ENCODE data around the gene MAGI2. TPM values are rescaled to one million over a fixed set of nuclear protein-coding genes. Genes with fewer than 3 reads are reported as not detected.

The MAGI2 gene
- total RNA-seq, 1 experiment from 2014 or later = 0.22 TPM

DNA sequence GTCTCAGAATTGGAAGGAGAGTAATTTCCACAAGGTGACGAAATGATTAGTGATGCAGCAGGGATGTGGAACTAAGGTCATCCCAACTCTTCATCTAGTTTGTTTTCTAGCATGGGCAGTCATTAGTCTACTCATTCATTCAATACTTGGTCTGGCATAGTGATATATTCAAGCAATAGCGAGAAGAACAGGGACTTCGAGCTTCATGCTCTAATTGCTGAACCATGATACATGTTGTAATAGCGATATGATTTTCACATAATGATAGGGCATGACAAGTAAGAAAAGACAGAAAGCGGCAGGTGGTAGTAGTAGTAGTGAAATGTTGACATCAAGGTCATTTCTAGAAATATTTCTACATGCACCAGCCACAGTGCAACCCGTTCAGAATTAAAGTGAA, 1002.8 kb downstream of the MAGI2 start:
- H3K27ac ChIP-seq (ENCODE audit: low read depth, low read length) = no peak overlapping the region
- no peaks in the 10 kb centered on the region for H3K9me3 ChIP-seq (ENCODE audit: control insufficient read depth in 1 of 2, insufficient read depth in 1 of 2, low read depth in 1 of 2, low read length in 2 of 2)
- no peaks in the 10 kb centered on the region for H3K4me1 ChIP-seq (ENCODE audit: control insufficient read depth in 1 of 2, insufficient read depth in 2 of 2, low read length in 2 of 2)
- H3K4me3 ChIP-seq (replicated peaks in 1 of 2; ENCODE audit: low read depth in 1 of 2, low read length in 2 of 2) = no peak overlapping the region
- peaks cover 53% of the 10 kb centered on the region for H3K27me3 ChIP-seq (ENCODE audit: insufficient read depth, low read length)
- H3K9me2 ChIP-seq (ENCODE audit: insufficient read depth) = no peaks in the 10 kb centered on the region
- no peaks in the 10 kb centered on the region for H3K79me2 ChIP-seq (ENCODE audit: insufficient read depth, low read length)
- BruUV-seq (replicated peaks) = no TSS peak
- H3K9ac ChIP-seq (ENCODE audit: low read length) = no peak overlapping the region
- ChIA-PET POLR2A (no interaction called here), CTCF (no interaction called here), RAD21 (ENCODE audit: low non-redundant PET in 1 of 2, low total read pairs in 2 of 2, uncharacterized antibody in 2 of 2, unreplicated experiment in 2 of 2) (no interaction called here)
- H4K20me1 ChIP-seq (ENCODE audit: insufficient read depth) = no peaks in the 10 kb centered on the region
- no peak overlapping the region for H3K4me2 ChIP-seq (ENCODE audit: low read length)
- ATAC-seq (no peak), DNase-seq (ENCODE audit: low read depth, low spot score) (no peak)
- H3K36me3 ChIP-seq (ENCODE audit: control insufficient read depth in 1 of 2, insufficient read depth in 2 of 2, low read length in 2 of 2) = no peaks in the 10 kb centered on the region
- no peak overlapping the region for H2AFZ ChIP-seq (ENCODE audit: low read depth, low read length, poor library complexity, severe bottlenecking)
- TF ChIP-seq CBX3 (IDR thresholded peaks at IDR 0.05; ENCODE audit: low read depth) (no peak), RAD21 (IDR thresholded peaks at IDR 0.05; ENCODE audit: low read depth) (no peak), SRF (IDR thresholded peaks at IDR 0.05; ENCODE audit: low read depth) (no peak), ELF1 (IDR thresholded peaks at IDR 0.05; ENCODE audit: borderline replicate concordance, low read depth) (no peak), SP1 (IDR thresholded peaks at IDR 0.05; ENCODE audit: low read depth) (no peak), POLR2AphosphoS5 (IDR thresholded peaks at IDR 0.05; ENCODE audit: low read depth, low read length) (no peak), SIN3A (IDR thresholded peaks at IDR 0.05; ENCODE audit: low read depth) (no peak), POLR2A (IDR thresholded peaks at IDR 0.05; ENCODE audit: borderline replicate concordance, extremely low read depth, insufficient read depth, insufficient read length) (no peak), JUND (IDR thresholded peaks at IDR 0.05) (no peak), EGR1 (IDR thresholded peaks at IDR 0.05; ENCODE audit: low read depth) (no peak), CEBPB (IDR thresholded peaks at IDR 0.05; ENCODE audit: low read depth) (no peak), ZNF274 (IDR thresholded peaks at IDR 0.05; ENCODE audit: low read depth, low read length) (no peak)
- TF ChIP-seq, protein P1, sequence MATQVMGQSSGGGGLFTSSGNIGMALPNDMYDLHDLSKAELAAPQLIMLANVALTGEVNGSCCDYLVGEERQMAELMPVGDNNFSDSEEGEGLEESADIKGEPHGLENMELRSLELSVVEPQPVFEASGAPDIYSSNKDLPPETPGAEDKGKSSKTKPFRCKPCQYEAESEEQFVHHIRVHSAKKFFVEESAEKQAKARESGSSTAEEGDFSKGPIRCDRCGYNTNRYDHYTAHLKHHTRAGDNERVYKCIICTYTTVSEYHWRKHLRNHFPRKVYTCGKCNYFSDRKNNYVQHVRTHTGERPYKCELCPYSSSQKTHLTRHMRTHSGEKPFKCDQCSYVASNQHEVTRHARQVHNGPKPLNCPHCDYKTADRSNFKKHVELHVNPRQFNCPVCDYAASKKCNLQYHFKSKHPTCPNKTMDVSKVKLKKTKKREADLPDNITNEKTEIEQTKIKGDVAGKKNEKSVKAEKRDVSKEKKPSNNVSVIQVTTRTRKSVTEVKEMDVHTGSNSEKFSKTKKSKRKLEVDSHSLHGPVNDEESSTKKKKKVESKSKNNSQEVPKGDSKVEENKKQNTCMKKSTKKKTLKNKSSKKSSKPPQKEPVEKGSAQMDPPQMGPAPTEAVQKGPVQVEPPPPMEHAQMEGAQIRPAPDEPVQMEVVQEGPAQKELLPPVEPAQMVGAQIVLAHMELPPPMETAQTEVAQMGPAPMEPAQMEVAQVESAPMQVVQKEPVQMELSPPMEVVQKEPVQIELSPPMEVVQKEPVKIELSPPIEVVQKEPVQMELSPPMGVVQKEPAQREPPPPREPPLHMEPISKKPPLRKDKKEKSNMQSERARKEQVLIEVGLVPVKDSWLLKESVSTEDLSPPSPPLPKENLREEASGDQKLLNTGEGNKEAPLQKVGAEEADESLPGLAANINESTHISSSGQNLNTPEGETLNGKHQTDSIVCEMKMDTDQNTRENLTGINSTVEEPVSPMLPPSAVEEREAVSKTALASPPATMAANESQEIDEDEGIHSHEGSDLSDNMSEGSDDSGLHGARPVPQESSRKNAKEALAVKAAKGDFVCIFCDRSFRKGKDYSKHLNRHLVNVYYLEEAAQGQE (IDR thresholded peaks at IDR 0.05; ENCODE audit: low read depth) = no peak
- TF ChIP-seq, protein P2, sequence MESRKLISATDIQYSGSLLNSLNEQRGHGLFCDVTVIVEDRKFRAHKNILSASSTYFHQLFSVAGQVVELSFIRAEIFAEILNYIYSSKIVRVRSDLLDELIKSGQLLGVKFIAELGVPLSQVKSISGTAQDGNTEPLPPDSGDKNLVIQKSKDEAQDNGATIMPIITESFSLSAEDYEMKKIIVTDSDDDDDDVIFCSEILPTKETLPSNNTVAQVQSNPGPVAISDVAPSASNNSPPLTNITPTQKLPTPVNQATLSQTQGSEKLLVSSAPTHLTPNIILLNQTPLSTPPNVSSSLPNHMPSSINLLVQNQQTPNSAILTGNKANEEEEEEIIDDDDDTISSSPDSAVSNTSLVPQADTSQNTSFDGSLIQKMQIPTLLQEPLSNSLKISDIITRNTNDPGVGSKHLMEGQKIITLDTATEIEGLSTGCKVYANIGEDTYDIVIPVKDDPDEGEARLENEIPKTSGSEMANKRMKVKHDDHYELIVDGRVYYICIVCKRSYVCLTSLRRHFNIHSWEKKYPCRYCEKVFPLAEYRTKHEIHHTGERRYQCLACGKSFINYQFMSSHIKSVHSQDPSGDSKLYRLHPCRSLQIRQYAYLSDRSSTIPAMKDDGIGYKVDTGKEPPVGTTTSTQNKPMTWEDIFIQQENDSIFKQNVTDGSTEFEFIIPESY (IDR thresholded peaks at IDR 0.05; ENCODE audit: extremely low read depth, insufficient replicate concordance, low read length) = no peak
- intact Hi-C loops (cut with micrococcal nuclease) = no loop called here
